Measurements from ENCODE around the gene SELENOH. TPM values are rescaled to one million over a fixed set of nuclear protein-coding genes. Genes with fewer than 3 reads are reported as not detected.

Gene SELENOH
- total and polyA plus RNA-seq, 9 of the 15 experiments (the other 6 are each of a cell fraction or from before 2014, with no cell fraction given): 16.6 to 299 (median 118) TPM

DNA sequence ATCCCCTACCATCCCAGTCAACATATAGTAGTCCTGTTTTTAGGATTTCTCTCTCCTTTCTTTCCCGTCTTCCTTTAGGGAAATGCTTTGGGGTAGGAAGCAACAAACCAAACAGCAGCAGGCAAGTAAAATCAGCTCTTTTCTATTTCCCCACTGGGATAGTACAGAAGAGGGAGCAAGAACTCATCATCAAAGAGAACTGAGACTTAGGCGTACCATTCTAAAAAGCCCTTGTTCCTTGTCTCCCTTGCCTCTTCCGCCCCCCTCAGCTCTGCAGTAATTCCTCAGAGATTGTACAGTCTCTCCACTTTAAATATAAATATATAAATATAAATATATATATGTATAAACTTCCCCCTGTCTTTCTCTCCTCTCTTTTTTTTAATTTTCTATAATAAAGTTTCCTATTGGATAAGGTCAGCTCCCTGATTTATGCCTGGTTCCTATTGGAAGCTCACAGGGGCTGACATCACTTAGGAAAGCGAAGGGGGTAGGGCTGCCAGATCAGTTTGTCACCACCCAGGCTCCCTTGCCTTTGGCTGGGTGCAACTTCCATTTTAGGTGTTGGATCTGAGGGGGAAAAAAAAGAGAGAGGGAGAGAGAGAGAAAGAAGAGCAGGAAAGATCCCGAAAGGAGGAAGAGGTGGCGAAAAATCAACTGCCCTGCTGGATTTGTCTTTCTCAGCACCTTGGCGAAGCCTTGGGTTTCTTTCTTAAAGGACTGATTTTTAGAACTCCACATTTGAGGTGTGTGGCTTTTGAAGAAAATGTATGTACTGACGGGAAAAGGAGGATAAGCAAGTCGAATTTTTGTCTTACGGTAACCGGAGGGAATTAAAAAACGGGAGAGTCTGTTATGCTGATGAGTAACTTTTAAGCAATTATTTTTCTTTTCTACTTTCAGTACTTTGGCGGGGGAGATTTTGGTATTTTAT is 20.3 kb downstream of the SELENOH start, which contains the start of gene CTNND1 (continued):
- TF ChIP-seq, protein P1, sequence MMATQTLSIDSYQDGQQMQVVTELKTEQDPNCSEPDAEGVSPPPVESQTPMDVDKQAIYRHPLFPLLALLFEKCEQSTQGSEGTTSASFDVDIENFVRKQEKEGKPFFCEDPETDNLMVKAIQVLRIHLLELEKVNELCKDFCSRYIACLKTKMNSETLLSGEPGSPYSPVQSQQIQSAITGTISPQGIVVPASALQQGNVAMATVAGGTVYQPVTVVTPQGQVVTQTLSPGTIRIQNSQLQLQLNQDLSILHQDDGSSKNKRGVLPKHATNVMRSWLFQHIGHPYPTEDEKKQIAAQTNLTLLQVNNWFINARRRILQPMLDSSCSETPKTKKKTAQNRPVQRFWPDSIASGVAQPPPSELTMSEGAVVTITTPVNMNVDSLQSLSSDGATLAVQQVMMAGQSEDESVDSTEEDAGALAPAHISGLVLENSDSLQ (IDR thresholded peaks at IDR 0.05): peak; percentile 81
- TF ChIP-seq, protein P2, sequence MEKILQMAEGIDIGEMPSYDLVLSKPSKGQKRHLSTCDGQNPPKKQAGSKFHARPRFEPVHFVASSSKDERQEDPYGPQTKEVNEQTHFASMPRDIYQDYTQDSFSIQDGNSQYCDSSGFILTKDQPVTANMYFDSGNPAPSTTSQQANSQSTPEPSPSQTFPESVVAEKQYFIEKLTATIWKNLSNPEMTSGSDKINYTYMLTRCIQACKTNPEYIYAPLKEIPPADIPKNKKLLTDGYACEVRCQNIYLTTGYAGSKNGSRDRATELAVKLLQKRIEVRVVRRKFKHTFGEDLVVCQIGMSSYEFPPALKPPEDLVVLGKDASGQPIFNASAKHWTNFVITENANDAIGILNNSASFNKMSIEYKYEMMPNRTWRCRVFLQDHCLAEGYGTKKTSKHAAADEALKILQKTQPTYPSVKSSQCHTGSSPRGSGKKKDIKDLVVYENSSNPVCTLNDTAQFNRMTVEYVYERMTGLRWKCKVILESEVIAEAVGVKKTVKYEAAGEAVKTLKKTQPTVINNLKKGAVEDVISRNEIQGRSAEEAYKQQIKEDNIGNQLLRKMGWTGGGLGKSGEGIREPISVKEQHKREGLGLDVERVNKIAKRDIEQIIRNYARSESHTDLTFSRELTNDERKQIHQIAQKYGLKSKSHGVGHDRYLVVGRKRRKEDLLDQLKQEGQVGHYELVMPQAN (IDR thresholded peaks at IDR 0.05; ENCODE audit: borderline replicate concordance): peak; percentile 80; the same call in 1 of the 2 replicates
- TF ChIP-seq TAF9B (IDR thresholded peaks at IDR 0.05; ENCODE audit: partially characterized antibody) (peak; percentile 84), GATAD2A (IDR thresholded peaks at IDR 0.05) (peak; percentile 44; the same call in 1 of the 2 replicates), TRIM24 (IDR thresholded peaks at IDR 0.05) (peak in 1 of 2 experiments; percentile 30; a peak in 1 of 4 replicates), PTRF (tag; IDR thresholded peaks at IDR 0.05) (no peak), MTA2 (IDR thresholded peaks at IDR 0.05; ENCODE audit: low read depth) (no peak), HDGF (IDR thresholded peaks at IDR 0.05) (no peak), NFE2 (IDR thresholded peaks at IDR 0.05; ENCODE audit: low read depth) (no peak), ZNF696 (CRISPR knock-in tag; conservative IDR thresholded peaks at IDR 0.05) (no peak), HIVEP1 (CRISPR knock-in tag; IDR thresholded peaks at IDR 0.05) (no peak), ZNF644 (tag; IDR thresholded peaks at IDR 0.05; ENCODE audit: low read depth) (no peak), RUNX1 (IDR thresholded peaks at IDR 0.05; ENCODE audit: low read depth) (no peak)
- TF ChIP-seq, protein P3, sequence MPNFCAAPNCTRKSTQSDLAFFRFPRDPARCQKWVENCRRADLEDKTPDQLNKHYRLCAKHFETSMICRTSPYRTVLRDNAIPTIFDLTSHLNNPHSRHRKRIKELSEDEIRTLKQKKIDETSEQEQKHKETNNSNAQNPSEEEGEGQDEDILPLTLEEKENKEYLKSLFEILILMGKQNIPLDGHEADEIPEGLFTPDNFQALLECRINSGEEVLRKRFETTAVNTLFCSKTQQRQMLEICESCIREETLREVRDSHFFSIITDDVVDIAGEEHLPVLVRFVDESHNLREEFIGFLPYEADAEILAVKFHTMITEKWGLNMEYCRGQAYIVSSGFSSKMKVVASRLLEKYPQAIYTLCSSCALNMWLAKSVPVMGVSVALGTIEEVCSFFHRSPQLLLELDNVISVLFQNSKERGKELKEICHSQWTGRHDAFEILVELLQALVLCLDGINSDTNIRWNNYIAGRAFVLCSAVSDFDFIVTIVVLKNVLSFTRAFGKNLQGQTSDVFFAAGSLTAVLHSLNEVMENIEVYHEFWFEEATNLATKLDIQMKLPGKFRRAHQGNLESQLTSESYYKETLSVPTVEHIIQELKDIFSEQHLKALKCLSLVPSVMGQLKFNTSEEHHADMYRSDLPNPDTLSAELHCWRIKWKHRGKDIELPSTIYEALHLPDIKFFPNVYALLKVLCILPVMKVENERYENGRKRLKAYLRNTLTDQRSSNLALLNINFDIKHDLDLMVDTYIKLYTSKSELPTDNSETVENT (CRISPR knock-in tag; IDR thresholded peaks at IDR 0.05): peak; percentile 65; the same call in 1 of the 2 replicates
- TF ChIP-seq, protein P4, sequence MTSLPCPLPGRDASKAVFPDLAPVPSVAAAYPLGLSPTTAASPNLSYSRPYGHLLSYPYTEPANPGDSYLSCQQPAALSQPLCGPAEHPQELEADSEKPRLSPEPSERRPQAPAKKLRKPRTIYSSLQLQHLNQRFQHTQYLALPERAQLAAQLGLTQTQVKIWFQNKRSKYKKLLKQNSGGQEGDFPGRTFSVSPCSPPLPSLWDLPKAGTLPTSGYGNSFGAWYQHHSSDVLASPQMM (CRISPR knock-in tag; IDR thresholded peaks at IDR 0.05): no peak
- TF ChIP-seq, protein P5, sequence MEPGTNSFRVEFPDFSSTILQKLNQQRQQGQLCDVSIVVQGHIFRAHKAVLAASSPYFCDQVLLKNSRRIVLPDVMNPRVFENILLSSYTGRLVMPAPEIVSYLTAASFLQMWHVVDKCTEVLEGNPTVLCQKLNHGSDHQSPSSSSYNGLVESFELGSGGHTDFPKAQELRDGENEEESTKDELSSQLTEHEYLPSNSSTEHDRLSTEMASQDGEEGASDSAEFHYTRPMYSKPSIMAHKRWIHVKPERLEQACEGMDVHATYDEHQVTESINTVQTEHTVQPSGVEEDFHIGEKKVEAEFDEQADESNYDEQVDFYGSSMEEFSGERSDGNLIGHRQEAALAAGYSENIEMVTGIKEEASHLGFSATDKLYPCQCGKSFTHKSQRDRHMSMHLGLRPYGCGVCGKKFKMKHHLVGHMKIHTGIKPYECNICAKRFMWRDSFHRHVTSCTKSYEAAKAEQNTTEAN (CRISPR knock-in tag; IDR thresholded peaks at IDR 0.05): no peak
- TF ChIP-seq, protein P6, sequence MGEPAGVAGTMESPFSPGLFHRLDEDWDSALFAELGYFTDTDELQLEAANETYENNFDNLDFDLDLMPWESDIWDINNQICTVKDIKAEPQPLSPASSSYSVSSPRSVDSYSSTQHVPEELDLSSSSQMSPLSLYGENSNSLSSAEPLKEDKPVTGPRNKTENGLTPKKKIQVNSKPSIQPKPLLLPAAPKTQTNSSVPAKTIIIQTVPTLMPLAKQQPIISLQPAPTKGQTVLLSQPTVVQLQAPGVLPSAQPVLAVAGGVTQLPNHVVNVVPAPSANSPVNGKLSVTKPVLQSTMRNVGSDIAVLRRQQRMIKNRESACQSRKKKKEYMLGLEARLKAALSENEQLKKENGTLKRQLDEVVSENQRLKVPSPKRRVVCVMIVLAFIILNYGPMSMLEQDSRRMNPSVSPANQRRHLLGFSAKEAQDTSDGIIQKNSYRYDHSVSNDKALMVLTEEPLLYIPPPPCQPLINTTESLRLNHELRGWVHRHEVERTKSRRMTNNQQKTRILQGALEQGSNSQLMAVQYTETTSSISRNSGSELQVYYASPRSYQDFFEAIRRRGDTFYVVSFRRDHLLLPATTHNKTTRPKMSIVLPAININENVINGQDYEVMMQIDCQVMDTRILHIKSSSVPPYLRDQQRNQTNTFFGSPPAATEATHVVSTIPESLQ (CRISPR knock-in tag; IDR thresholded peaks at IDR 0.05): no peak
- TF ChIP-seq, protein P7, sequence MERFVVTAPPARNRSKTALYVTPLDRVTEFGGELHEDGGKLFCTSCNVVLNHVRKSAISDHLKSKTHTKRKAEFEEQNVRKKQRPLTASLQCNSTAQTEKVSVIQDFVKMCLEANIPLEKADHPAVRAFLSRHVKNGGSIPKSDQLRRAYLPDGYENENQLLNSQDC (CRISPR knock-in tag; IDR thresholded peaks at IDR 0.05): 0 out of 2 replicates have a peak, but pooled peaks have one; percentile 69

Data from K562 (cell line).